Parathyroid adenoma (tissue), 2 donors: ENCODE measurements around the gene ANO2.

Source experiments
- H2AFZ ChIP-seq: fragments of 300-600 bp; sonication (generic); one replicate; pipeline ENCODE4 v1.7.0; 2017; ENCODE audit warnings: antibody characterized with exemption, mild to moderate bottlenecking
- H3K27ac ChIP-seq: fragments of 300-600 bp; sonication (generic); one replicate; pipeline ENCODE4 v1.7.0; 2017
- H3K27me3 ChIP-seq: fragments of 300-600 bp; sonication (generic); one replicate; pipeline ENCODE4 v1.7.0; 2017; ENCODE audit warnings: low read length; ENCODE audit not compliant: control insufficient read depth, insufficient read depth
- H3K36me3 ChIP-seq: fragments of 300-600 bp; sonication (generic); one replicate; pipeline ENCODE4 v1.7.0; 2017; ENCODE audit warnings: low read length; ENCODE audit not compliant: control insufficient read depth, insufficient read depth
- H3K4me1 ChIP-seq: fragments of 300-600 bp; sonication (generic); one replicate; pipeline ENCODE4 v1.7.0; 2017; ENCODE audit warnings: control low read depth
- H3K4me2 ChIP-seq: fragments of 300-600 bp; sonication (generic); one replicate; pipeline ENCODE4 v1.7.0; 2017; ENCODE audit warnings: low read length
- H3K4me3 ChIP-seq: fragments of 300-600 bp; sonication (generic); one replicate; pipeline ENCODE4 v1.7.0; 2017; ENCODE audit warnings: low read depth, low read length
- H3K79me2 ChIP-seq: fragments of 300-600 bp; sonication (generic); one replicate; pipeline ENCODE4 v1.7.0; 2017; ENCODE audit warnings: control low read depth
- H3K9ac ChIP-seq: fragments of 300-600 bp; sonication (generic); one replicate; pipeline ENCODE4 v1.7.0; 2017; ENCODE audit warnings: mild to moderate bottlenecking
- H3K9me3 ChIP-seq: fragments of 300-600 bp; sonication (generic); one replicate; pipeline ENCODE4 v1.7.0; 2017; ENCODE audit warnings: low read length; ENCODE audit not compliant: control insufficient read depth
- CTCF ChIP-seq: fragments of 300-600 bp; sonication (generic); IDR thresholded peaks from one replicate; pipeline ENCODE4 v1.7.0; 2017; ENCODE audit warnings: antibody characterized with exemption, mild to moderate bottlenecking
- donor health status: primary hyperparathyroidism.

Gene ANO2

DNA sequence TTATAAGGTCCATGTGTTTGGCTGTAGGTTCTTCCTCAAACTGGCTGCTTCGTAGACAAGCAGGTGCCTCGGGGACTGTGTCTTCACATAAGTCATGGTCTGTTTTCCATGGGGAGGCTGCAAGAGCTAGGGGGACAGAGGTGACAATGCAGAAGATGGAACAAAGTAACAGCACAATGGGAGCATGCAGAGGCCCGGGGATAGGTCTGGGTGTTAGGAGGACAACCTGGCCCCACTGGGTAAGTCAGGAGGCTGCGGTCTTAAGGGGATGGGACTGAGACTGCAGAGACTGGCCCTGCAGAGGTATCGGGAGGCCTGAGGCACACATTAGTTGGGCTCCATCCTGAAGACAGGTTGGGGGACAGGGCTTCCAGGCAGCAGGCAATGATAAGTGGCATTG is 424.2 kb downstream of the ANO2 start:
- Histone ChIP-seq H3K27me3 (no peaks in the 10 kb centered on the region), H3K9ac (no peak overlapping the region), H3K4me2 (no peak overlapping the region), H3K36me3 (no peaks in the 10 kb centered on the region), H3K9me3 (no peaks in the 10 kb centered on the region), H3K79me2 (no peaks in the 10 kb centered on the region), H3K4me3 (no peak overlapping the region), H3K4me1 (no peaks in the 10 kb centered on the region), H2AFZ (no peak overlapping the region), H3K27ac (no peak overlapping the region)
- TF ChIP-seq CTCF, result no peak

DNA sequence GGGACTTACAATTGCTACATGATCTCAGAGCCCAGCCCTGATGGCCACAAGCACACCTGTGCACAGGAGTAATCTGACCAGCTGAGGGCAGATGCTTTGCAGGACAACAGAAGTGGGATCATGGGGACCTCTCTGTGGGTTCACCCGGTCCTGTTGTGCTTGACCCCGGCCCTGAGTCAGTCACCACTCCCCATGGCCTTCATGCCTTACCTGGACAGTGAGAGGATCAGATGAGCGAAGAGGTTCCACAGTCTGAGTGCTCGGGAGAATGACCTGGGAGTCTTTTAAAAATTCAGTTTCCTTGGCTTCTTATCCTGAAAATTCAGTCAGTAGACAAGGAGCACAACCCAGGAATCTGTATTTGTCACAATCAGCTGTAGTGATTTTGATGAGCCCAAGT is 425.0 kb downstream of the ANO2 start:
- Histone ChIP-seq H3K4me2 (no peak overlapping the region), H2AFZ (no peak overlapping the region), H3K27ac (no peak overlapping the region), H3K79me2 (no peaks in the 10 kb centered on the region), H3K27me3 (no peaks in the 10 kb centered on the region), H3K4me1 (no peaks in the 10 kb centered on the region), H3K36me3 (no peaks in the 10 kb centered on the region), H3K4me3 (no peak overlapping the region), H3K9ac (no peak overlapping the region), H3K9me3 (no peaks in the 10 kb centered on the region)
- no peak for TF ChIP-seq CTCF

- Histone ChIP-seq H3K9me3 (no peaks in the 10 kb centered on the region), H3K79me2 (no peaks in the 10 kb centered on the region), H3K27ac (no peak overlapping the region), H3K4me3 (no peak overlapping the region), H3K9ac (no peak overlapping the region), H3K27me3 (no peaks in the 10 kb centered on the region), H3K4me2 (no peak overlapping the region), H3K4me1 (no peaks in the 10 kb centered on the region), H3K36me3 (no peaks in the 10 kb centered on the region), H2AFZ (no peak overlapping the region)
- TF ChIP-seq CTCF, result no peak
Observed at GRCh38 chr12:5518584-5519365, 426.3 kb downstream of the ANO2 start.

GRCh38 chr12:5516371-5517241 is 428.5 kb downstream of the ANO2 start:
- H3K4me2 ChIP-seq, result no peak overlapping the region
- no peaks in the 10 kb centered on the region for H3K36me3 ChIP-seq
- no peak for TF ChIP-seq CTCF
- H2AFZ ChIP-seq, result no peak overlapping the region
- no peaks in the 10 kb centered on the region for H3K9me3 ChIP-seq
- no peak overlapping the region for H3K9ac ChIP-seq
- no peak overlapping the region for H3K4me3 ChIP-seq
- H3K79me2 ChIP-seq, result no peaks in the 10 kb centered on the region
- H3K4me1 ChIP-seq, result no peaks in the 10 kb centered on the region
- H3K27ac ChIP-seq, result no peak overlapping the region
- H3K27me3 ChIP-seq, result peaks cover 4% of the 10 kb centered on the region
